Measurements from ENCODE around the gene SEMA4B.
"Not testable (repeated sequence)": the region's sequence is repeated elsewhere in the genome, so short reads cannot be mapped to it uniquely, and the experiment has no call there.

The SEMA4B gene, protein sequence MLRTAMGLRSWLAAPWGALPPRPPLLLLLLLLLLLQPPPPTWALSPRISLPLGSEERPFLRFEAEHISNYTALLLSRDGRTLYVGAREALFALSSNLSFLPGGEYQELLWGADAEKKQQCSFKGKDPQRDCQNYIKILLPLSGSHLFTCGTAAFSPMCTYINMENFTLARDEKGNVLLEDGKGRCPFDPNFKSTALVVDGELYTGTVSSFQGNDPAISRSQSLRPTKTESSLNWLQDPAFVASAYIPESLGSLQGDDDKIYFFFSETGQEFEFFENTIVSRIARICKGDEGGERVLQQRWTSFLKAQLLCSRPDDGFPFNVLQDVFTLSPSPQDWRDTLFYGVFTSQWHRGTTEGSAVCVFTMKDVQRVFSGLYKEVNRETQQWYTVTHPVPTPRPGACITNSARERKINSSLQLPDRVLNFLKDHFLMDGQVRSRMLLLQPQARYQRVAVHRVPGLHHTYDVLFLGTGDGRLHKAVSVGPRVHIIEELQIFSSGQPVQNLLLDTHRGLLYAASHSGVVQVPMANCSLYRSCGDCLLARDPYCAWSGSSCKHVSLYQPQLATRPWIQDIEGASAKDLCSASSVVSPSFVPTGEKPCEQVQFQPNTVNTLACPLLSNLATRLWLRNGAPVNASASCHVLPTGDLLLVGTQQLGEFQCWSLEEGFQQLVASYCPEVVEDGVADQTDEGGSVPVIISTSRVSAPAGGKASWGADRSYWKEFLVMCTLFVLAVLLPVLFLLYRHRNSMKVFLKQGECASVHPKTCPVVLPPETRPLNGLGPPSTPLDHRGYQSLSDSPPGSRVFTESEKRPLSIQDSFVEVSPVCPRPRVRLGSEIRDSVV

DNA sequence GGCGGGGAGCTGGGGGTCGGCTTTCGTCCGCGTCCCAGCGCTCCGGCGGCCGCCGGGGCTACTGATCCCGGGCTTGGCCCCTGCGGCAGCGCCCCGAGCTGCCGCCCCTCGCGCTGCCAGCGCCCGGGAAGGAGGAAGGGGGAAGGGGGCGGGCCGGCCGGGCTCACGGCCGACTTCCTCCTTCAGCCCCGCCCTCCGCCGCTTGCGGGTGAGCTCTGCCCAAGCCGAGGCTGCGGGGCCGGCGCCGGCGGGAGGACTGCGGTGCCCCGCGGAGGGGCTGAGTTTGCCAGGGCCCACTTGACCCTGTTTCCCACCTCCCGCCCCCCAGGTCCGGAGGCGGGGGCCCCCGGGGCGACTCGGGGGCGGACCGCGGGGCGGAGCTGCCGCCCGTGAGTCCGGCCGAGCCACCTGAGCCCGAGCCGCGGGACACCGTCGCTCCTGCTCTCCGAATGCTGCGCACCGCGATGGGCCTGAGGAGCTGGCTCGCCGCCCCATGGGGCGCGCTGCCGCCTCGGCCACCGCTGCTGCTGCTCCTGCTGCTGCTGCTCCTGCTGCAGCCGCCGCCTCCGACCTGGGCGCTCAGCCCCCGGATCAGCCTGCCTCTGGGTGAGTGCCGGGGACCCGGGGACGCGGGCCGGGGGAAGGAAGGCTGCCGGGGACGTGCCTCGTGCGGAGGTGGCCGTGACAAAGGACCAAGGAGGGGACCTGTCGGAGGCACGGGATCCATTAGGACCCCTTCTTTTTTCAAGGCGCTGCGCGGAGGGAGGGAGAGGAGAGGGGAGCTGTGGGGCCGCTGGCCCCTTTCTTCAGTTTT lies at the start of gene SEMA4B:
Gene SEMA4B (plus strand): TSS at position 201 of the 814 bp plus-strand sequence. CDS start 249 bp downstream, at position 450.
- Mint-ChIP-seq H3K36me3 (no peaks in the 10 kb centered on the region), H3K9me3 (ENCODE audit: low read depth) (no peaks in the 10 kb centered on the region), H3K4me3 (peak within 1 kb of the TSS; percentile 91), H3K27ac (peak within 1 kb of the TSS; percentile 82), H3K27me3 (no peaks in the 10 kb centered on the region), H3K4me1 (ENCODE audit: low read depth) (peaks cover 21% of the 10 kb centered on the region)

DNA sequence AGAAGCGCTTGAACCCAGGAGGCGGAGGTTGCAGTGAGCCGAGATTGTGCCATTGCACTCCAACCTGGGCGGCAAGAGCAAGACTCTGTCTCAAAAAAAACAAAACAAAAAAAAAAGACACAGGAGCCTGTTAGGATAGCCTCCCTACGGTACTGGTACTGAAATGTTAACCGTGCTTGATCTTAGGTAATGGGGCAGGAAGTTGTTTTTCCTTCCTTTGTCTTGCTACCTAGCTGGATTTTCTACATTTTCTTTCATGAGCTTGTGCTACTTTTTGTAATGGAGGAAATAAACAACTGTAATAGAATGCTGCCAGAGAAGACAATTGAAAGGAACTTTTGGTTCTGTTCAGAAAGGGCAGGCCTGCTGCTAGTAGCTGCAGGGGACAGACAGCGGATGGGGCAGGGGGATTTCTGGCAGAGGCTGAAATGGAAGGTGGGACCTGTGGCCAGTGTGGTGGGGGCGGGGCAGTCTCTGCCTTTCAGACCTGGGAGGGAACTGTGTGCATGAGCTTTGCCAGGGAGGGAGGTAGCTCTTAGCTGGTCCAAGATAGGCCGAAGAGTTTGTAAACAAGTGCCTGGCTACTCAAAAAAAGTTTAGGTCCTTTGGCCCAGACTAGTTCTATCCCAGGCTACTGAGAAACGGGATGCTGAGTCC lies 49.0 kb upstream of the SEMA4B start:
- no peaks in the 10 kb centered on the region for H3K4me1 Mint-ChIP-seq (ENCODE audit: low read depth)
- no peak overlapping the region for H3K27ac Mint-ChIP-seq
- no peak overlapping the region for H3K4me3 Mint-ChIP-seq
- no peaks in the 10 kb centered on the region for H3K36me3 Mint-ChIP-seq
- H3K27me3 Mint-ChIP-seq: no peaks in the 10 kb centered on the region
- no peaks in the 10 kb centered on the region for H3K9me3 Mint-ChIP-seq (ENCODE audit: low read depth)

DNA sequence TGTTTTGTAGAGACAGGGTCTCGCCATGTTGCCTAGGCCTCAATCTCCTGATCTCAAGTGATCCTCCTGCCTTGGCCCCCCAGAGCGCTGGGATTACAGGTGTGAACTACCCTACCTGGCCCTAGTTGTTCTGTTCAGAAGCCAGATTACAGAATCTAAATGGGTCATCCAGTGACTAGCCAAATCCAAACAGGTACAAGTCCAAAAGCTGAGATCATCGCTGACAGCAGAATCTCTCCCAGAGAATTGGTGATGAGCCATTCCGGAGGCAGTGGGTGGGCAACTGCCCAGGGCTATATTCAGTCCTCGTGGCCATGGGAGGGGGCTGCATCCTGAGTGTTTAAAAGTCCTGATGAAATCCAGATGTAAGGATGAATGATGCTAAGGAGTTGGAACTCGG lies 47.5 kb upstream of the SEMA4B start:
- no peaks in the 10 kb centered on the region for H3K36me3 Mint-ChIP-seq
- H3K4me1 Mint-ChIP-seq (ENCODE audit: low read depth): peaks cover 2% of the 10 kb centered on the region
- H3K27ac Mint-ChIP-seq: no peak overlapping the region
- no peaks in the 10 kb centered on the region for H3K9me3 Mint-ChIP-seq (ENCODE audit: low read depth)
- no peak overlapping the region for H3K4me3 Mint-ChIP-seq
- H3K27me3 Mint-ChIP-seq: no peaks in the 10 kb centered on the region

DNA sequence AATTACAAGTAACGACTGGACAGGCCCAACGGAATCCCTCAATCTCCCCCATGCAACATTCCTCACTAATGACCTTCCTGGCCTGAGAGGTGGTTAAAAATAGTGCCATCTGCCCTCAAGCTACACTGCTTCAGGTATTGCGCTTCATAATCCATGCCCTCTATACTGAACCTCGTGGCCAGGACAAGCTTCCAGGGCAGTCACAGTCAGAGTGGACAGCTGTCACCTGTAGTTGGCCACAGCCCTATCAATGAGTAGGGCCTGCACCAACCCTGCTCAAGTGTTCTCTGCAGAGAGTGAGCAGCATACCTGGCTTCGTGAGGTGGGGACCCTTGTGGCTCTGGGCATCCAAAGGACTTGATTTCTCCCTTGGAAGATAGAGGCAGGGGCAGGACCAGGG lies 46.9 kb upstream of the SEMA4B start:
- H3K4me1 Mint-ChIP-seq (ENCODE audit: low read depth): peaks cover 2% of the 10 kb centered on the region
- no peaks in the 10 kb centered on the region for H3K36me3 Mint-ChIP-seq
- H3K27me3 Mint-ChIP-seq: no peaks in the 10 kb centered on the region
- H3K4me3 Mint-ChIP-seq: no peak overlapping the region
- H3K27ac Mint-ChIP-seq: no peak overlapping the region
- H3K9me3 Mint-ChIP-seq (ENCODE audit: low read depth): no peaks in the 10 kb centered on the region

DNA sequence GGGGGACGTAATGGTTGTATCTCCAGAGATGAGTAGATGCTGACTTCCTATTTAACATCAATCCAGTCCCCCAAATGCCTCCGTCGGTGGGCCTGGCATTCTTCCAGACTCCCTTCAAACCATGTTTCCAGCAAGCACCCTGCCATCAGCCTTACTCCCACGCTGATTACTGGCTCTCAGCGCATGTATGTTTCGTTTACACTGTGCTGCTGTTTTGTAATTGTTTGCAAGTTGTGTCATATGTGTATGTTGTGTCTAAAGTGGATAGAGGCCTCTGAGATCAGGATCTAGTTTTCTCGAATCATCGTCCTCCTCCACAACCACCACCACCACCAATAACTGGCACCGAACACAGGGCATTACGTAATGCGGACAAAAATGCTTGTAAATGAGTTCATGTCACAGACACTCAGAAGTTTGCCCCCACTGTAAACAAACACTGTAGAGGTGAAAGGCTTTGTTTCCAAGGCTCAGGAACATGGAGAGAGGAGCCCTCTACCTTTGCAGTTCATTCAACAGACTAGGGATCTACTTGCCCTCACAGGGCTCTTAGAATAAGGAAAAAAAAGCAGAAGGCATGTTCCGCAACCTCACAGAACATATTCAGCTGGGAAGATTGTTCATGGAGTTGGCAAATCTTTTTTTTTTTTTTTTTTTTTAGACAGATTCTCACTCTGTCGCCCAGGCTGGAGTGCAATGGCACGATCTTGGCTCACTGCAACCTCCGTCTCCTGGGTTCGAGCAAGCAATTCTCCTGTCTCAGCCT lies 46.1 kb upstream of the SEMA4B start:
- Mint-ChIP-seq H3K9me3 (ENCODE audit: low read depth) (no peaks in the 10 kb centered on the region), H3K4me1 (ENCODE audit: low read depth) (peaks cover 2% of the 10 kb centered on the region), H3K4me3 (no peak overlapping the region), H3K27ac (no peak overlapping the region), H3K36me3 (no peaks in the 10 kb centered on the region), H3K27me3 (no peaks in the 10 kb centered on the region)

DNA sequence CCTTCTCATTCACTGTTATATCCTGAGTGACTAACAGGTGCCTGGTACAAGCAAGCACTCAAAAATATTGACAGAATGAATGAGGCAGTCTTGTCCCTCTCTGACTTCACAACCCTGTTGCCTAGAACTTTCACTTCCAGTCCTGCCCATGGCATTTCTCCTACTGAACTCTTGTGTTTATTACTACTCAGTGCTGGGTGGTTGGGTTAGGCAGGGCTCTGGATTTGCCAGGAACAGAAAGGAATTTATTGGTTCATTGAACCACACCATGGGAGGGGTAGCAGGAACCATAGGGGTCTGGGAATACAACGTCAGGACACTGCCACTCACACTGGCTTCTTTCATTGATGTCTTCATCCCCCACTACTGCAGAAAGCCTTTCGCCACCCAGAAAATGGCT lies 41.9 kb upstream of the SEMA4B start:
- Mint-ChIP-seq H3K9me3 (ENCODE audit: low read depth) (no peaks in the 10 kb centered on the region), H3K27me3 (no peaks in the 10 kb centered on the region), H3K4me1 (ENCODE audit: low read depth) (peaks cover 2% of the 10 kb centered on the region), H3K27ac (no peak overlapping the region), H3K36me3 (no peaks in the 10 kb centered on the region), H3K4me3 (no peak overlapping the region)

DNA sequence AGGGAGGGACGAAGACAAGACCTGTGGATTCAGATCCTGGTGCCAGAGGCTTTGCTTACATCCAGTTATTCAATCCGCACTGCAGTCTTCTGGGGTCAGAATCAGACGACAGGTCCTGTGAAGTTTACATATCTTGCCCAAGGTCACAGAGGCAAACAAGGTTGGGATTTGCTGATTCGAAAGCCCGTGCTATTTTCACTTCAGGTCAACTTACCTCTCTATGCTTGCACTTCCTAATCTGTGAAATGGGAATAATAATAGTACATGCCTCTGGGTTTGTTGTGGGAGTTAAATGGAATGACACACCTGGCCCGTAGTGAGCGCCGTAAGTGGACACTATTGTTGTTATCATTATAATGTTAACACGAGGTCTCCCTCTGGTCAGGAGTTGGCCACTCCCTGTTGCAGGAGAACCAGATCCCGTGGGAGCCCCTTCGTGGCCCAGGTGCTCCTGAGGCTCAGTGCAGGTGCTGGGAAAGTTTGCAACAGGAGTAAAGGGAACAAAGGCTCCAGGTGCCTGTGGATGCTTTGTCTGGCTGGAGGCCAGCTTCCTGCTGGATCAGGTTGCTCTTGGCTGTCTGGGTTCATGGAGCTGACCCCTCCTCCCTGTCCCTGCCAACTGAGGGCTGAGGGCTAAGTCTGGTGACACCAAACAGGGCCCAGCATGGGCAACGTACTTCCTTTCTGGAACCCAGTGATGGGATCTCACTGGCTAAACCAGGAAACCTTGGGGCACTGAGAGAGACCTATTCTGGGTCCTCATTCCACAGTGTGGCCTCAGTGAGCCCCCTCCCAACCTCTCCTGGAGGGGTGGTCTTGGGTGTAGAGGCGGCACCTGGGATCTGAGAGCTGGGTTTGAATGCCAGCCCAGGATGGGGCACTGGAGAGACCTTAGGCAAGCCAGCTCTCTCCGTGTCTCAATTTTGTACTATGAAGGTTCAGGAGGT lies 40.1 kb upstream of the SEMA4B start:
- Mint-ChIP-seq H3K4me1 (ENCODE audit: low read depth) (peaks cover 2% of the 10 kb centered on the region), H3K36me3 (no peaks in the 10 kb centered on the region), H3K27ac (no peak overlapping the region), H3K9me3 (ENCODE audit: low read depth) (no peaks in the 10 kb centered on the region), H3K27me3 (no peaks in the 10 kb centered on the region), H3K4me3 (no peak overlapping the region)

DNA sequence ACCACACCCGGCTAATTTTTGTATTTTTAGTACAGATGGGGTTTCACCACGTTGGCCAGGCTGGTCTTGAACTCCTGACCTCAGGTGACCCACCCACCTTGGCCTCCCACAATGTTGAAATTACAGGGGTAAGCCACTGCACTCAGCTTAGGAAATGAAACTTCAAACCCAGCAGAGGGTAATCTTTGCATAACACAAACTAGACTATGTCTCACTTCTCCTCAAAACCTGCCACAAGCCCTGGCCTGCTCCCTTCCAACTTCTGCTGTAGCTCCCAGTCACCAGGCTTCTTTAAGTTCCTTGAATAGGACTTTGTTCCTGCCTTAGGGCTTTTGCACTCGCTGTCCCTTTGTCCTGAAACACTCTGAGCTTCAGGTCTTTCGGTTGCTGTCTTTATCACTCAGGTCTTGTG lies 39.2 kb upstream of the SEMA4B start:
- peaks cover 2% of the 10 kb centered on the region for H3K4me1 Mint-ChIP-seq (ENCODE audit: low read depth)
- H3K9me3 Mint-ChIP-seq (ENCODE audit: low read depth): no peaks in the 10 kb centered on the region
- no peak overlapping the region for H3K4me3 Mint-ChIP-seq
- no peaks in the 10 kb centered on the region for H3K36me3 Mint-ChIP-seq
- H3K27me3 Mint-ChIP-seq: no peaks in the 10 kb centered on the region
- H3K27ac Mint-ChIP-seq: no peak overlapping the region

DNA sequence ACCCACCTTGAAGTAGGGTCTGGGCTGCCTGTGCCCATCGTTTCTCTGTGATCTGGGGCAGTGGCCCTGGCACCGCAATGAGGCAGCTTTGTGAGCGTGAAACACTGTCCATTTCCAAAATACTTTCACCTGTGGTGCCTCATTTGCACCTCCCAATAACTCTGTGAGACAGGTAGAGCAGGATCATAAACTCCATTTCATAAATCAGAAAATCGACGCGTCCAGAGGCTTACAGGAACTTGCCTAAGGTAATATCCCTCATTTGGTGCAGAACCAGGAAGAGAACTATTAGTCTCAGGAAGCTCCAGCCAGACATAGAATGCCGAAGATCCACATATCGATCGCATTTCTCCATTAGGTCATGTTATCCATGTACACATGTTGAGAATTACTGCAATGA lies 38.2 kb upstream of the SEMA4B start:
- Mint-ChIP-seq H3K4me1 (ENCODE audit: low read depth) (peaks cover 1% of the 10 kb centered on the region), H3K27ac (no peak overlapping the region), H3K36me3 (no peaks in the 10 kb centered on the region)

DNA sequence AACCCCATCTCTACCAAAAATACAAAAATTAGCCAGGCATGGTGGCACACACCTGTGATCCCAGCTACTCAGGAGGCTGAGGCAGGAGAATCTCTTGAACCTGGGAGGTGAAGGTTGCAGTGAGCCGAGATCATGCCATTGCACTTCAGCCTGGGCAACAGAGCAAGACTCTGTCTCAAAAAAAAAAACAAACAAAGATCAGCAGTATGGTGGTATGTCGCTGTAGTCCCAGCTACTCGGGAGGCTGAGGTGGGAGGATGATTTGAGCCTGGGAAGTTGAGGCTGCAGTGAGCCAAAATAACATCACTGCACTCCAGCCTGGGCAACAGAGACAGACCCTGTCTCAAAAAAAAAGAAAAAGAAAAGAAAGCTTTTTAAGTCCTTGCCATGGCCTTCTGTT lies 36.9 kb upstream of the SEMA4B start:
- H3K36me3 Mint-ChIP-seq; H3K9me3 Mint-ChIP-seq (ENCODE audit: low read depth); H3K27me3 Mint-ChIP-seq; H3K4me3 Mint-ChIP-seq; H3K4me1 Mint-ChIP-seq (ENCODE audit: low read depth); H3K27ac Mint-ChIP-seq: not testable (repeated sequence)

More for the DNA sequence above, 38.2 kb upstream of the SEMA4B start:
- no peaks in the 10 kb centered on the region for H3K9me3 Mint-ChIP-seq (ENCODE audit: low read depth)
- H3K4me3 Mint-ChIP-seq: no peak overlapping the region
- no peaks in the 10 kb centered on the region for H3K27me3 Mint-ChIP-seq

DNA sequence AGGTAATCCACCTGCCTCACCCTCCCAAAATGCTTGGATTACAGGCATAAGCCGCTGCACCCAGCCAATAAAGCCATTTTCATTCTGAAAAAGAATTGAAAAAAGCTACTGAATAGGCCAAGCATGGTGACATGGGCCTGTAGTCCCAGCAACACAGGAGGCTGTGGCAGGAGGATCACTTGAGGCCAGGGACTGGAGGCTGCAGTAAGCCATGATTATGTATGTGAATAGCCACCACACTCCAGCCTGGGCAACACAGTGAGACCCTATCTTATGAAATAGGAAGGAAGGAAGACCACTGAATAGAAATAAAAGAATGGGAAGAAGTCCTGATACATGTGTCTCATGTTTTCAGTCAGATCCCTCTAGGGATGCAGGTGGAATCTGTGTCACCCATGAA lies 36.0 kb upstream of the SEMA4B start:
- no peaks in the 10 kb centered on the region for H3K36me3 Mint-ChIP-seq
- no peaks in the 10 kb centered on the region for H3K4me1 Mint-ChIP-seq (ENCODE audit: low read depth)
- H3K27ac Mint-ChIP-seq: no peak overlapping the region
- no peak overlapping the region for H3K4me3 Mint-ChIP-seq
- H3K27me3 Mint-ChIP-seq: no peaks in the 10 kb centered on the region
- no peaks in the 10 kb centered on the region for H3K9me3 Mint-ChIP-seq (ENCODE audit: low read depth)

DNA sequence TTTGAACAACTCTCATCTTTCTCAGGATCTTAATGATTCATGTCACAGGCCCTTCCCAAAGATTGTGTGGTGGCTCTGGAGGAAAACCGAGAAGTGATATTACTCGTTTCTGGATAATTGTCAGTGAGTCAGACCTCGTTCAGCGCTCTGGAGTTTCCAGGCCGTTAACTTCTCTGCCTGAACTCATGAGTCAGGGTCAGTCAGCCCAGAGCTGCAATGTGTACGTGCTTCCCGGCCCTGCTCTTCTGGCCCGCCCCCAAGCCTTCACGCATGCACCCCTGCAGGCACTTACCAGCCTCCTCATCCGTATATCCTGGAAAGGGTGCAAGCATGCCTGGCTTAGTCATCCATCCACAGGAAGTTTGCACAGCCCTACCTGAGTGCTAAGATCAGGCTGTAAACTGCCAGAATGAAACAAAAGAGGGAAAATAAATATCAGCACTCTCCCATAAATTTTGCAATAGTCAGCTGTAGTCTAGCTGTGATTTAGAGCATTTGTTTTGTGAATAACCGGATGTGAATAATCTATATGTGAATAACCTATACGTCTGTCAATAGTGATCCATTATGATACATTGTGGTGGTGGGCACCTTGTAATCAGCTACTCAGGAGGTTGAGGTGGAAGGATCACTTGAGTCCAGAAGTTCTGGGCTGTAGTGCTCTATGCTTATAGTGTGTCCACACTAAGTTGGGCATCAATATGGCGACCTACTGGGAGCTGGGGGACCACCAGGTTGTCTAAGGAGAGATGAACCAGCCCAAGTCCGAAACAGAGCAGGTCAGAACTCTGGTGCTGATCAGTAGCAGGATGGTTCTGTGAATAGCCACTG lies 35.3 kb upstream of the SEMA4B start:
- Mint-ChIP-seq H3K9me3 (ENCODE audit: low read depth) (no peaks in the 10 kb centered on the region), H3K4me1 (ENCODE audit: low read depth) (no peaks in the 10 kb centered on the region), H3K27me3 (no peaks in the 10 kb centered on the region), H3K36me3 (no peaks in the 10 kb centered on the region), H3K27ac (no peak overlapping the region), H3K4me3 (no peak overlapping the region)

Data from activated naive CD8-positive, alpha-beta T cell (primary cell).